Suppressor macrophage treated with lipopolysaccharide for 1 hour (primary cell): Measurements from ENCODE around the gene ANGPTL8.

Source experiments
- DNase-seq, 3 donors: peaks; one replicate each; pipeline ENCODE4 v3.0.0-alpha.2; 2020 to 2022

The ANGPTL8 gene

GRCh38 chr19:11239377-11240000 lies at the start of gene ANGPTL8:
ANGPTL8 (plus strand) TSS chr19:11239619; CDS start chr19:11239638, 19 bp downstream.
- no peak for DNase-seq

GRCh38 chr19:11190501-11190900 lies 48.9 kb upstream of the ANGPTL8 start:
- DNase-seq = no peak

- DNase-seq = peak; percentile 95 to 98 (median 97)
Observed at GRCh38 chr19:11191273-11191755, 48.1 kb upstream of the ANGPTL8 start.

- no peak for DNase-seq
Observed at GRCh38 chr19:11191934-11192333, 47.5 kb upstream of the ANGPTL8 start.

GRCh38 chr19:11192957-11193939 lies 46.2 kb upstream of the ANGPTL8 start:
- no peak for DNase-seq

GRCh38 chr19:11194173-11194572 lies 45.2 kb upstream of the ANGPTL8 start:
- DNase-seq = no peak

GRCh38 chr19:11194656-11195558 lies 44.5 kb upstream of the ANGPTL8 start:
- DNase-seq = peak in 2 of 3 donors; percentile 11 to 37

GRCh38 chr19:11195681-11196080 lies 43.7 kb upstream of the ANGPTL8 start:
- no peak for DNase-seq

GRCh38 chr19:11196406-11197287 lies 42.8 kb upstream of the ANGPTL8 start:
- DNase-seq = peak in 2 of 3 donors; percentile 13 to 50

- DNase-seq = peak; percentile 73 to 95 (median 88)
Observed at GRCh38 chr19:11197291-11198174, 41.9 kb upstream of the ANGPTL8 start, which contains the start of gene KANK2. KANK2 (minus strand) TSS chr19:11197545; CDS start chr19:11194511, 3,034 bp downstream.

GRCh38 chr19:11198175-11198534 lies 41.3 kb upstream of the ANGPTL8 start:
- no peak for DNase-seq

GRCh38 chr19:11198769-11199424 lies 40.5 kb upstream of the ANGPTL8 start:
- DNase-seq = no peak

GRCh38 chr19:11199517-11199916 lies 39.9 kb upstream of the ANGPTL8 start:
- DNase-seq = no peak

GRCh38 chr19:11200015-11200574 lies 39.3 kb upstream of the ANGPTL8 start:
- no peak for DNase-seq

- DNase-seq = no peak
Observed at GRCh38 chr19:11200931-11201330, 38.5 kb upstream of the ANGPTL8 start.

- no peak for DNase-seq
Observed at GRCh38 chr19:11201791-11202190, 37.6 kb upstream of the ANGPTL8 start.

- no peak for DNase-seq
Observed at GRCh38 chr19:11202488-11203193, 36.8 kb upstream of the ANGPTL8 start.

- DNase-seq = peak; percentile 71 to 87 (median 85)
Observed at GRCh38 chr19:11203194-11204075, 36.0 kb upstream of the ANGPTL8 start.
